Esophagus mucosa (tissue), 1 donor: ENCODE data around the gene A4GNT. TPM values are rescaled to one million over a fixed set of nuclear protein-coding genes. Genes with fewer than 3 reads are reported as not detected.

ENCODE experiments used
- ATAC-seq: fragments of 200-7000 bp; cut with Tn5 transposase; one replicate; pipeline ENCODE4 v1.9.1; 2020
- total RNA-seq: library from RNA; stranded (reverse); gene quantifications from one replicate; pipeline ENCODE4 v1.2.4, GENCODE V29; 2023
- donor health status: DM: yes; HTN: yes; CAD: no.

The A4GNT gene
- total RNA-seq, 1 donor from 2014 or later = not detected

DNA sequence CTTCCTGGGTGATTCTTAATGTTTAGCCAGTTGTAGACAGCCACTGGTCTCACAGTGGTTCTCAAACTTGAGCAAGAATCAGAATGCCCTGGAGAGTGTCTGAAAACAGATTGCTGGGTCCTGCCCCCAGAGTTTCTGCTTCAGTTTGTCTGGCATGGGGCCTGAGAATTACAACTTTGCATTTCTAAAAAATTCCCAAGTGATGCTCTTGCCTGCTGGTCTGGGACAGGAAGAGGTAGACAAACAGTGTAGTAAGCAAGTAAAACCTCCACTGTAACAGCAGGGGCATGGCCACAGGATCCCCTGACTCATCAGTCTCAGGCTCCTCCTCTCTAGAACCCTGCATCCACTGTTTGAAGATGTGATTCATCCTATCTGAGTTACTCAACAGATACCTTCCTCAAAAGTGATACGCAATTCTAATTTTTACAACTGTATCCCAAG lies 53.3 kb downstream of the A4GNT start:
- peak; percentile 74 for ATAC-seq

DNA sequence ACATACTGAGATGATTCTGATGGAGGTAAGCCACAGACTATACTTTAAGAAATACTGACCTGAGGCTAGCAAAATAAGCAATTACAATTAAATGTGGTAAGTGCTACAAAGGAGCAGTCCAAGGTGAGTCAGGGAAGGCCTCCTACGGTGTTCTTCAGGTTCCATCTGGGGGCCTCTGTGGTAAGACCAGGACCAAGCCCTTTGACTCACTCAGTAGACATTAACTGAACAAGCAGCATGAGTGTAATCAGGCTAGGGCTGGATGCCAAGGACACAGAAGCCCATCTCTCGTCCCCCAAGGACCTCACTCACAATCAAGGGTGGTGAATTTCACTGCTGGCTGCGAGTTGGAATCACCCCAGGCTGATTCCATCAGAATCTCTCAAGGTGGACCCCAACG lies 54.1 kb downstream of the A4GNT start:
- no peak for ATAC-seq

Other genes with a start within 250 kb of the A4GNT start
- gene CLDN18, start 122.2 kb downstream of the A4GNT start, total RNA-seq = not detected
- gene DZIP1L, start 16.8 kb downstream of the A4GNT start, total RNA-seq = 2.4 TPM
- gene DBR1, start 42.5 kb upstream of the A4GNT start, total RNA-seq = 7.3 TPM
- 23.1 TPM for gene ARMC8, start 54.9 kb upstream of the A4GNT start, total RNA-seq
- not detected for gene NME9, start 197.5 kb upstream of the A4GNT start, total RNA-seq
- gene MRAS, start 216.2 kb upstream of the A4GNT start, total RNA-seq = 1.6 TPM